HG02938 (cell line): Measurements from ENCODE around the gene NASP.

ENCODE experiments used
- ATAC-seq: cut with Tn5 transposase; IDR thresholded peaks from one replicate; pipeline ENCODE4 v1.9.1; 2021; ENCODE audit warnings: mild to moderate bottlenecking, moderate library complexity; ENCODE audit not compliant: unreplicated experiment

Gene NASP

DNA sequence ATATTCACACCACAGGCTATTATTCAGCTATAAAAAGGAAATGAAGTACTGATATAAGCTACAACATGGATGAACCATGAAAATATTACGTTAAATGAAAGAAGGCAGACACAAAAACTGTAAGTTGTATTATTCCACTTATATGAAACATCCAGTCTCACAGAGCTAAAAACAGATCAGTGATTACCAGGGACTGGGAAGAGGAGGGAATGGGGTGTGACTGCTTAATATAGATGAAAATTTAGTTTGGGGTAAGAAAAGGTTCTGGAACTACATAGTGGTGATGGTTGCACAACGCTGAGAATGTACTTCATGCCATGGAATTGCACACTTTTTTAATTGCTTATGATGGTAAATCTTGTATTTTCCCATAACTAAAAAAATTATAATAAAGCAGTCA, 83.0 kb downstream of the NASP start:
- no peak for ATAC-seq

- no peak for ATAC-seq
Observed at GRCh38 chr1:45667321-45668111, 83.7 kb downstream of the NASP start.
